Panc1 (cell line): ENCODE data around the gene MAP3K3. TPM values are rescaled to one million over a fixed set of nuclear protein-coding genes. Genes with fewer than 3 reads are reported as not detected.

Experiments used
- ATAC-seq: fragments of 200-7000 bp; cut with Tn5 transposase; 2 replicates; pipeline ENCODE4 v1.9.1; 2020; ENCODE audit warnings: mild to moderate bottlenecking, moderate library complexity
- BruUV-seq: library from RNA; stranded (reverse); fragments of 400-500 nt; replicated peaks from 2 replicates; lab custom pipeline; 2021; lab: Mats Ljungman, UMichigan
- CTCF ChIA-PET: fragments of 300-600 bp; sonication (Branson Sonifier 250); formaldehyde crosslinking; loops from one replicate; lab custom pipeline; 2022; ENCODE audit warnings: antibody characterized with exemption; lab: Charles Lee
- POLR2A ChIA-PET: fragments of 300-600 bp; sonication (Branson Sonifier 250); formaldehyde crosslinking; loops from one replicate; lab custom pipeline; 2022; ENCODE audit warnings: antibody characterized with exemption; lab: Charles Lee
- DNase-seq: peaks from one replicate; pipeline ENCODE4 v3.0.0-alpha.2; 2010; ENCODE audit warnings: low read depth, low spot score
- H3K27ac ChIP-seq: 2 replicates; pipeline ENCODE4 v1.5.1; 2011; ENCODE audit warnings: mild to moderate bottlenecking, low read length, inconsistent platforms
- H3K27me3 ChIP-seq: fragments of 200-500 bp; sonication (Bioruptor generic); 2 replicates; pipeline ENCODE4 v1.6.0; 2014; ENCODE audit warnings: low read length, inconsistent platforms; ENCODE audit not compliant: control insufficient read depth, insufficient read depth
- H3K36me3 ChIP-seq: fragments of 200-500 bp; sonication (Bioruptor generic); 2 replicates; pipeline ENCODE4 v1.5.1; 2014; ENCODE audit warnings: inconsistent platforms, mild to moderate bottlenecking, low read length, moderate library complexity; ENCODE audit not compliant: control insufficient read depth, insufficient read depth
- H3K4me1 ChIP-seq: 2 replicates; pipeline ENCODE4 v1.5.1; 2011; ENCODE audit warnings: inconsistent platforms, mild to moderate bottlenecking, low read length, moderate library complexity; ENCODE audit not compliant: control insufficient read depth, insufficient read depth
- H3K4me3 ChIP-seq, 2 experiments: 2 replicates each; pipeline ENCODE4 v1.5.1; 2011 to 2012; ENCODE audit warnings: low read depth in 2 of 2, low read length in 2 of 2, mild to moderate bottlenecking in 2 of 2, inconsistent platforms in 1 of 2, moderate library complexity in 1 of 2
- H3K9me3 ChIP-seq: fragments of 200-500 bp; sonication (Bioruptor generic); 2 replicates; pipeline ENCODE4 v1.5.1; 2014; ENCODE audit warnings: low read depth, mild to moderate bottlenecking, inconsistent platforms, low read length, moderate library complexity; ENCODE audit not compliant: control insufficient read depth, insufficient read depth
- POLR2AphosphoS5 ChIP-seq: IDR thresholded peaks from 2 replicates; pipeline ENCODE4 v1.6.1; 2012; ENCODE audit warnings: mild to moderate bottlenecking, low read depth, low read length, moderate library complexity
- SIN3A ChIP-seq: IDR thresholded peaks from 2 replicates; pipeline ENCODE4 v1.6.1; 2012; ENCODE audit warnings: low read depth, mild to moderate bottlenecking, low read length, moderate library complexity, borderline replicate concordance; ENCODE audit not compliant: insufficient read depth
- TCF7L2 ChIP-seq: IDR thresholded peaks from 2 replicates; pipeline ENCODE4 v1.6.1; 2011; ENCODE audit warnings: mild to moderate bottlenecking, low read depth, low read length, inconsistent platforms
- in situ Hi-C: cut with HindIII; loops from 2 replicates; pipeline ENCODE4 v1.10.0; 2016; ENCODE audit warnings: low sequenced_read_pairs, low pct_unique_long_range_greater_than_20kb
- intact Hi-C: fragments of 100-400 bp; cut with micrococcal nuclease; formaldehyde crosslinking; loops from one replicate; pipeline ENCODE4 v1.10.0; 2022; ENCODE audit not compliant: unreplicated experiment
- total RNA-seq: library from RNA; stranded (reverse); gene quantifications from one replicate; pipeline ENCODE4 v1.2.1, GENCODE V29; 2021; ENCODE audit not compliant: unreplicated experiment
- TF ChIP-seq, protein P1 (sequence below): fragments of 450-650 bp; IDR thresholded peaks from 2 replicates; pipeline ENCODE4 v1.5.1; 2017; ENCODE audit warnings: mild to moderate bottlenecking
- TF ChIP-seq, protein P2 (sequence below), 2 experiments: IDR thresholded peaks; 2 replicates each; pipeline ENCODE4 v1.6.1; 2011 to 2012; ENCODE audit warnings: low read depth in 2 of 2, control low read depth in 1 of 2, low read length in 1 of 2, mild to moderate bottlenecking in 1 of 2, moderate library complexity in 1 of 2; ENCODE audit not compliant: insufficient read depth in 1 of 2

The MAP3K3 gene
- total RNA-seq, 1 experiment from 2014 or later = 22.3 TPM

DNA sequence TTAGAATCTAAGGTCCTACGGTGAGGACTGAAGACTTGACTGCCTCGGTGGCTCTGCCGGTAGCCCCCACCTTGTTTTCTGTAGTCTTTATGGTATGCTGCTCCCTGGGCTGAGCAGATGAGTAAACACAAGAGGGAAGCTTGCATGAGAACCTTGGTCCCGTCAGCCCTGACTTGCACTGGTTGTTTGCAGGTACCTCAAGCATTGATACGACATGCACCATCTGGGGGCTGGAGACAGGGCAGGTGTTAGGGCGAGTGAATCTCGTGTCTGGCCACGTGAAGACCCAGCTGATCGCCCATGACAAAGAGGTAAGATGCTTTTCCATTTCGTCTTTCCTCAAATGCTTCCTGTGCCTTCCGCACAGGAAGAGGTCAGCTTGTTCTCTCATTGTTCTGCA, 42.6 kb upstream of the MAP3K3 start:
- in situ Hi-C loops = no loop called here

DNA sequence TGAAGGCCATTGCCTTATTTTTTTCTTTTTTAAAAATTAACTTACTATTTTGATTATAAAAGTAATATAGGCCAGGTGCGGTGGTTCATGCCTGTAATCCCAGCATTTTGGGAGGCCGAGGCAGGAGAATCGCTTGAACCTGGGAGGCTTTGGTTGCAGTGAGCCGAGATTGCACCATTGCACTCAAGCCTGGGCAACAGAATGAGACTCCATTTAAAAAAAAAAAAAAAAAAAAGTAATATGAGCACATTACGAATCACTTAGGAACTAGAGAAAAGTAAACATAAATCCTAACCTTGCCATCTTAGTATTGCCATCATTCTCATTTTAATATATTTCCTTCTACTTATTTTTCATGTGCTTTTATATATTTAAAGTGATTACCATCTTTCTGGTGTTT, 34.4 kb upstream of the MAP3K3 start:
- peaks cover 5% of the 10 kb centered on the region; the same call in 1 of the 2 replicates for H3K36me3 ChIP-seq
- CTCF ChIA-PET = no interaction called here
- POLR2A ChIA-PET = no interaction called here
- BruUV-seq = no TSS peak
- ATAC-seq = no peak
- no peak for DNase-seq
- no peaks in the 10 kb centered on the region for H3K9me3 ChIP-seq
- no peak overlapping the region for H3K27ac ChIP-seq
- TF ChIP-seq, protein P1, sequence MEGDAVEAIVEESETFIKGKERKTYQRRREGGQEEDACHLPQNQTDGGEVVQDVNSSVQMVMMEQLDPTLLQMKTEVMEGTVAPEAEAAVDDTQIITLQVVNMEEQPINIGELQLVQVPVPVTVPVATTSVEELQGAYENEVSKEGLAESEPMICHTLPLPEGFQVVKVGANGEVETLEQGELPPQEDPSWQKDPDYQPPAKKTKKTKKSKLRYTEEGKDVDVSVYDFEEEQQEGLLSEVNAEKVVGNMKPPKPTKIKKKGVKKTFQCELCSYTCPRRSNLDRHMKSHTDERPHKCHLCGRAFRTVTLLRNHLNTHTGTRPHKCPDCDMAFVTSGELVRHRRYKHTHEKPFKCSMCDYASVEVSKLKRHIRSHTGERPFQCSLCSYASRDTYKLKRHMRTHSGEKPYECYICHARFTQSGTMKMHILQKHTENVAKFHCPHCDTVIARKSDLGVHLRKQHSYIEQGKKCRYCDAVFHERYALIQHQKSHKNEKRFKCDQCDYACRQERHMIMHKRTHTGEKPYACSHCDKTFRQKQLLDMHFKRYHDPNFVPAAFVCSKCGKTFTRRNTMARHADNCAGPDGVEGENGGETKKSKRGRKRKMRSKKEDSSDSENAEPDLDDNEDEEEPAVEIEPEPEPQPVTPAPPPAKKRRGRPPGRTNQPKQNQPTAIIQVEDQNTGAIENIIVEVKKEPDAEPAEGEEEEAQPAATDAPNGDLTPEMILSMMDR = no peak
- no peak for TF ChIP-seq TCF7L2
- in situ Hi-C loops (no loop called here), intact Hi-C loops (no loop called here)
- no peaks in the 10 kb centered on the region for H3K4me1 ChIP-seq
- H3K27me3 ChIP-seq = no peaks in the 10 kb centered on the region
- H3K4me3 ChIP-seq = no peak overlapping the region

More for the DNA sequence above, 42.6 kb upstream of the MAP3K3 start:
- intact Hi-C loops = no loop called here
- ATAC-seq (no peak), DNase-seq (no peak)
- H3K4me3 ChIP-seq = no peak overlapping the region
- CTCF ChIA-PET = no interaction called here
- H3K36me3 ChIP-seq = peaks cover 5% of the 10 kb centered on the region
- POLR2A ChIA-PET = no interaction called here
- TF ChIP-seq, protein P2, sequence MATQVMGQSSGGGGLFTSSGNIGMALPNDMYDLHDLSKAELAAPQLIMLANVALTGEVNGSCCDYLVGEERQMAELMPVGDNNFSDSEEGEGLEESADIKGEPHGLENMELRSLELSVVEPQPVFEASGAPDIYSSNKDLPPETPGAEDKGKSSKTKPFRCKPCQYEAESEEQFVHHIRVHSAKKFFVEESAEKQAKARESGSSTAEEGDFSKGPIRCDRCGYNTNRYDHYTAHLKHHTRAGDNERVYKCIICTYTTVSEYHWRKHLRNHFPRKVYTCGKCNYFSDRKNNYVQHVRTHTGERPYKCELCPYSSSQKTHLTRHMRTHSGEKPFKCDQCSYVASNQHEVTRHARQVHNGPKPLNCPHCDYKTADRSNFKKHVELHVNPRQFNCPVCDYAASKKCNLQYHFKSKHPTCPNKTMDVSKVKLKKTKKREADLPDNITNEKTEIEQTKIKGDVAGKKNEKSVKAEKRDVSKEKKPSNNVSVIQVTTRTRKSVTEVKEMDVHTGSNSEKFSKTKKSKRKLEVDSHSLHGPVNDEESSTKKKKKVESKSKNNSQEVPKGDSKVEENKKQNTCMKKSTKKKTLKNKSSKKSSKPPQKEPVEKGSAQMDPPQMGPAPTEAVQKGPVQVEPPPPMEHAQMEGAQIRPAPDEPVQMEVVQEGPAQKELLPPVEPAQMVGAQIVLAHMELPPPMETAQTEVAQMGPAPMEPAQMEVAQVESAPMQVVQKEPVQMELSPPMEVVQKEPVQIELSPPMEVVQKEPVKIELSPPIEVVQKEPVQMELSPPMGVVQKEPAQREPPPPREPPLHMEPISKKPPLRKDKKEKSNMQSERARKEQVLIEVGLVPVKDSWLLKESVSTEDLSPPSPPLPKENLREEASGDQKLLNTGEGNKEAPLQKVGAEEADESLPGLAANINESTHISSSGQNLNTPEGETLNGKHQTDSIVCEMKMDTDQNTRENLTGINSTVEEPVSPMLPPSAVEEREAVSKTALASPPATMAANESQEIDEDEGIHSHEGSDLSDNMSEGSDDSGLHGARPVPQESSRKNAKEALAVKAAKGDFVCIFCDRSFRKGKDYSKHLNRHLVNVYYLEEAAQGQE (IDR thresholded peaks at IDR 0.05; ENCODE audit: insufficient read depth in 1 of 2, low read depth in 2 of 2, low read length in 1 of 2) = no peak
- no peak for TF ChIP-seq SIN3A
- TF ChIP-seq TCF7L2 = no peak
- no peaks in the 10 kb centered on the region for H3K9me3 ChIP-seq
- BruUV-seq = no TSS peak
- H3K4me1 ChIP-seq = no peaks in the 10 kb centered on the region
- H3K27me3 ChIP-seq = no peaks in the 10 kb centered on the region
- H3K27ac ChIP-seq = no peak overlapping the region

- no peaks in the 10 kb centered on the region for H3K9me3 ChIP-seq
- TF ChIP-seq POLR2AphosphoS5 (no peak), TCF7L2 (no peak), SIN3A (no peak)
- TF ChIP-seq, protein P2 (IDR thresholded peaks at IDR 0.05; ENCODE audit: insufficient read depth in 1 of 2, low read depth in 2 of 2, low read length in 1 of 2) = no peak
- TF ChIP-seq, protein P1 = no peak
- H3K4me1 ChIP-seq = no peaks in the 10 kb centered on the region
- intact Hi-C loops = no loop called here
- no peaks in the 10 kb centered on the region for H3K27me3 ChIP-seq
- H3K27ac ChIP-seq = no peak overlapping the region
- ChIA-PET CTCF (no interaction called here), POLR2A (no interaction called here)
- BruUV-seq = no TSS peak
- no peak for ATAC-seq
- peaks cover 5% of the 10 kb centered on the region; the same call in 1 of the 2 replicates for H3K36me3 ChIP-seq
- no peak overlapping the region for H3K4me3 ChIP-seq
- in situ Hi-C loops = no loop called here
- DNase-seq = no peak
Measured at GRCh38 chr17:63588797-63589196, 33.4 kb upstream of the MAP3K3 start.
